HCT116 (cell line): ENCODE measurements around the gene RPS6KC1. TPM values are rescaled to one million over a fixed set of nuclear protein-coding genes. Genes with fewer than 3 reads are reported as not detected.

Experiments used
- ATAC-seq: fragments of 200-7000 bp; cut with Tn5 transposase; 2 replicates; pipeline ENCODE4 v1.9.1; 2020; ENCODE audit warnings: mild to moderate bottlenecking, moderate library complexity
- BruUV-seq: library from RNA; stranded (reverse); fragments of 400-500 nt; replicated peaks from 2 replicates; lab custom pipeline; 2021; lab: Mats Ljungman, UMichigan
- CTCF ChIA-PET: fragments of 300-600 bp; sonication (Branson Sonifier 250); formaldehyde crosslinking; loops from one replicate; lab custom pipeline; 2021; ENCODE audit warnings: antibody characterized with exemption; lab: Charles Lee
- POLR2A ChIA-PET: fragments of 300-600, 350-600 bp; sonication (Branson Sonifier 250); formaldehyde crosslinking; loops from one replicate; lab custom pipeline; 2021; ENCODE audit warnings: antibody characterized with exemption; lab: Charles Lee
- RAD21 ChIA-PET, 2 experiments: fragments of 300-600 bp; sonication (Branson Sonifier 250); formaldehyde crosslinking; loops; one replicate each; lab custom pipeline; 2023; ENCODE audit warnings: low total read pairs in 2 of 2; ENCODE audit not compliant: uncharacterized antibody in 2 of 2, unreplicated experiment in 2 of 2, low non-redundant PET in 1 of 2; lab: Charles Lee
- DNase-seq: peaks from one replicate; pipeline ENCODE4 v3.0.0-alpha.2; 2010; ENCODE audit warnings: low read depth, low spot score
- H2AFZ ChIP-seq: fragments of 200-600 bp; shearing (Covaris generic), sonication (generic); 2 replicates; pipeline ENCODE4 v1.6.1; 2017; ENCODE audit warnings: low read depth, mixed run types, mixed read lengths, antibody characterized with exemption, low read length; ENCODE audit not compliant: poor library complexity, severe bottlenecking
- H3K27ac ChIP-seq: 2 replicates; pipeline ENCODE4 v1.5.1; 2012; ENCODE audit warnings: low read depth, low read length
- H3K27me3 ChIP-seq: fragments of 200-600 bp; sonication (generic); 2 replicates; pipeline ENCODE4 v1.6.1; 2016; ENCODE audit warnings: mixed run types, low read length, mixed read lengths; ENCODE audit not compliant: insufficient read depth
- H3K36me3 ChIP-seq, 2 experiments: fragments of 200-500 bp in 1 of 2; fragments of 200-600 bp in 1 of 2; sonication (Bioruptor generic) in 1 of 2; sonication (generic) in 1 of 2; 2 replicates each; pipeline versions ENCODE4 v1.5.1 to v1.6.1; 2014 to 2016; ENCODE audit warnings: low read length in 2 of 2, inconsistent platforms in 1 of 2, mixed read lengths in 1 of 2, mixed run types in 1 of 2; ENCODE audit not compliant: insufficient read depth in 2 of 2, control insufficient read depth in 1 of 2
- H3K4me1 ChIP-seq, 2 experiments: fragments of 200-600 bp in 1 of 2; sonication (generic) in 1 of 2; 2 replicates each; pipeline versions ENCODE4 v1.5.1 to v1.6.1; 2012 to 2017; ENCODE audit warnings: low read length in 2 of 2, inconsistent platforms in 1 of 2, mild to moderate bottlenecking in 1 of 2, mixed read lengths in 1 of 2, mixed run types in 1 of 2, moderate library complexity in 1 of 2; ENCODE audit not compliant: insufficient read depth in 2 of 2, control insufficient read depth in 1 of 2
- H3K4me2 ChIP-seq: fragments of 200-600 bp; sonication (generic); 2 replicates; pipeline ENCODE4 v1.6.1; 2017; ENCODE audit warnings: mixed run types, low read length, mixed read lengths
- H3K4me3 ChIP-seq, 2 experiments: fragments of 200-600 bp in 1 of 2; sonication (generic) in 1 of 2; replicated peaks in 1 of 2; 2 replicates each; pipeline ENCODE4 v1.5.1; 2011 to 2016; ENCODE audit warnings: low read length in 2 of 2, control low read depth in 1 of 2, low read depth in 1 of 2, mild to moderate bottlenecking in 1 of 2, mixed read lengths in 1 of 2, mixed run types in 1 of 2
- H3K79me2 ChIP-seq: fragments of 200-600 bp; sonication (generic); 2 replicates; pipeline ENCODE4 v1.6.1; 2017; ENCODE audit warnings: mild to moderate bottlenecking, mixed run types, low read length, moderate library complexity, mixed read lengths; ENCODE audit not compliant: insufficient read depth
- H3K9ac ChIP-seq: fragments of 200-600 bp; sonication (generic); 2 replicates; pipeline ENCODE4 v1.6.1; 2016; ENCODE audit warnings: low read length, mixed read lengths
- H3K9me2 ChIP-seq: fragments of 200-600 bp; sonication (generic), shearing (Covaris generic); 2 replicates; pipeline ENCODE4 v1.6.1; 2017; ENCODE audit warnings: mixed run types, mild to moderate bottlenecking, moderate library complexity; ENCODE audit not compliant: insufficient read depth
- H3K9me3 ChIP-seq, 2 experiments: fragments of 200-500 bp in 1 of 2; fragments of 200-600 bp in 1 of 2; sonication (Bioruptor generic) in 1 of 2; sonication (generic) in 1 of 2; 2 replicates each; pipeline ENCODE4 v1.6.1; 2014 to 2017; ENCODE audit warnings: low read length in 2 of 2, mixed read lengths in 2 of 2, inconsistent platforms in 1 of 2, low read depth in 1 of 2, mild to moderate bottlenecking in 1 of 2, mixed run types in 1 of 2, moderate library complexity in 1 of 2; ENCODE audit not compliant: control insufficient read depth in 1 of 2, insufficient read depth in 1 of 2
- H4K20me1 ChIP-seq: fragments of 200-600 bp; sonication (generic), shearing (Covaris generic); 2 replicates; pipeline ENCODE4 v1.6.1; 2017; ENCODE audit warnings: mixed run types, mild to moderate bottlenecking, moderate library complexity; ENCODE audit not compliant: insufficient read depth
- ATF3 ChIP-seq: IDR thresholded peaks from 2 replicates; pipeline ENCODE4 v1.6.1; 2012
- CEBPB ChIP-seq: IDR thresholded peaks from 2 replicates; pipeline ENCODE4 v1.6.1; 2012; ENCODE audit warnings: low read depth
- CTCF ChIP-seq, 3 experiments: fragments of 200-600 bp in 1 of 3; sonication (generic) in 1 of 3; IDR thresholded peaks in 2 of 3; conservative IDR thresholded peaks in 1 of 3; 2 replicates each; pipeline ENCODE4 v1.5.1; 2012 to 2017; ENCODE audit warnings: low read depth in 2 of 3, low read length in 2 of 3, antibody characterized with exemption in 1 of 3, borderline replicate concordance in 1 of 3, control low read depth in 1 of 3, mild to moderate bottlenecking in 1 of 3, mixed read lengths in 1 of 3, mixed run types in 1 of 3, moderate library complexity in 1 of 3; ENCODE audit not compliant: insufficient read depth in 1 of 3
- EGR1 ChIP-seq: IDR thresholded peaks from 2 replicates; pipeline ENCODE4 v1.6.1; 2012; ENCODE audit warnings: low read depth
- EZH2 ChIP-seq: fragments of 200-600 bp; sonication (generic); IDR thresholded peaks from 2 replicates; pipeline ENCODE4 v1.6.1; 2017; ENCODE audit warnings: antibody characterized with exemption, mixed run types
- POLR2A ChIP-seq: IDR thresholded peaks from 2 replicates; pipeline ENCODE4 v1.7.0; 2011; ENCODE audit warnings: borderline replicate concordance; ENCODE audit not compliant: insufficient read depth, insufficient read length; ENCODE audit errors: extremely low read depth
- RAD21 ChIP-seq: IDR thresholded peaks from 2 replicates; pipeline ENCODE4 v1.6.1; 2012; ENCODE audit warnings: low read depth, mild to moderate bottlenecking
- SIN3A ChIP-seq: IDR thresholded peaks from 2 replicates; pipeline ENCODE4 v1.6.1; 2012; ENCODE audit warnings: low read depth
- ZBTB33 ChIP-seq: IDR thresholded peaks from 2 replicates; pipeline ENCODE4 v1.6.1; 2011; ENCODE audit warnings: mild to moderate bottlenecking, low read length, moderate library complexity; ENCODE audit not compliant: insufficient replicate concordance; ENCODE audit errors: extremely low read depth
- intact Hi-C: fragments of 100-400 bp; cut with micrococcal nuclease; formaldehyde crosslinking; loops from 2 replicates; pipeline ENCODE4 v1.10.0; 2022
- total RNA-seq: library from RNA; stranded (reverse); gene quantifications from one replicate; pipeline ENCODE4 v1.2.1, GENCODE V29; 2021; ENCODE audit not compliant: unreplicated experiment

RPS6KC1 gene
- total RNA-seq, 1 experiment from 2014 or later, result 15.9 TPM

GRCh38 chr1:213286235-213286634, 235.2 kb downstream of the RPS6KC1 start:
- no peak overlapping the region for H3K4me2 ChIP-seq
- no peak overlapping the region for H3K9ac ChIP-seq
- no peak overlapping the region for H3K4me3 ChIP-seq
- H4K20me1 ChIP-seq, result no peaks in the 10 kb centered on the region
- H3K36me3 ChIP-seq, result no peaks in the 10 kb centered on the region
- intact Hi-C loops, result no loop called here
- BruUV-seq, result no TSS peak
- TF ChIP-seq EZH2 (no peak), RAD21 (peak; percentile 29; the same call in 1 of the 2 replicates), ZBTB33 (no peak), EGR1 (no peak), SIN3A (no peak), POLR2A (no peak), CEBPB (no peak), ATF3 (no peak), CTCF (IDR thresholded peaks at IDR 0.05 in 2 of 3, conservative IDR thresholded peaks at IDR 0.05 in 1 of 3; ENCODE audit: borderline replicate concordance in 1 of 3, insufficient read depth in 1 of 3, low read depth in 2 of 3, low read length in 2 of 3) (peak in 2 of 3 experiments; percentile 46 to 48; a peak in 4 of 6 replicates)
- no peaks in the 10 kb centered on the region for H3K79me2 ChIP-seq
- no peak for ATAC-seq
- RAD21 ChIA-PET, result no interaction called here
- DNase-seq, result no peak
- no peaks in the 10 kb centered on the region for H3K4me1 ChIP-seq
- no peak overlapping the region for H3K27ac ChIP-seq
- H3K27me3 ChIP-seq, result no peaks in the 10 kb centered on the region
- no peaks in the 10 kb centered on the region for H3K9me2 ChIP-seq
- H3K9me3 ChIP-seq, result no peaks in the 10 kb centered on the region
- no peak overlapping the region for H2AFZ ChIP-seq
- CTCF ChIA-PET, result no interaction called here
- POLR2A ChIA-PET, result no interaction called here
